Left lung (tissue), 10 donors: ENCODE results near the gene ARHGEF28. TPM values are rescaled to one million over a fixed set of nuclear protein-coding genes. Genes with fewer than 3 reads are reported as not detected.

ENCODE experiments used
- ATAC-seq: fragments of 200-7000 bp; cut with Tn5 transposase; one replicate; pipeline ENCODE4 v1.9.1; 2020; ENCODE audit warnings: moderate library complexity
- DNase-seq, 4 donors: peaks; one replicate each; pipeline ENCODE4 v3.0.0-alpha.2; 2013 to 2020
- H3K27ac ChIP-seq, 2 donors: fragments of 200-600 bp; sonication (generic) in 1 of 2; one replicate each; pipeline versions ENCODE4 v1.5.0 to v1.8.0; 2020 to 2021
- H3K27me3 ChIP-seq, 2 donors: fragments of 200-600 bp; sonication (generic) in 1 of 2; one replicate each; pipeline versions ENCODE4 v1.5.0 to v1.8.0; 2020 to 2021
- H3K36me3 ChIP-seq, 2 donors: fragments of 200-600 bp; sonication (generic) in 1 of 2; one replicate each; pipeline versions ENCODE4 v1.5.0 to v1.8.0; 2020 to 2021
- H3K4me1 ChIP-seq, 2 donors: fragments of 200-600 bp; one replicate each; pipeline ENCODE4 v1.8.0; 2021
- H3K4me3 ChIP-seq, 2 donors: fragments of 200-600 bp; sonication (generic) in 1 of 2; one replicate each; pipeline versions ENCODE4 v1.5.0 to v1.8.0; 2020 to 2021; ENCODE audit warnings: mild to moderate bottlenecking in 1 of 2
- H3K9me3 ChIP-seq, 2 donors: fragments of 200-600 bp; sonication (generic) in 1 of 2; one replicate each; pipeline versions ENCODE4 v1.5.0 to v1.8.0; 2020 to 2021
- intact Hi-C, 2 donors: fragments of 100-400 bp; cut with DNase I; formaldehyde crosslinking; loops; one replicate each; pipeline versions ENCODE4 v1.11.2 to v1.14.2; 2022
- polyA plus RNA-seq, 6 donors: library from polyadenylated mRNA; unstranded; fragments of 120-200 nt; gene quantifications; one replicate each; pipeline ENCODE4 v1.2.1, GENCODE V29; 2013; ENCODE audit not compliant: insufficient read length in 6 of 6
- total RNA-seq, 2 donors: library from RNA; stranded (reverse); fragmentation: NEBNext Ultra II Directional; extraction: Animal tissue kit (Norgen Biotek cat#: 25700); gene quantifications; one replicate each; pipeline ENCODE4 v1.2.1, GENCODE V29; 2021
- TF ChIP-seq, protein P1 (sequence below), 2 donors: fragments of 200-600 bp; sonication (generic) in 1 of 2; IDR thresholded peaks; one replicate each; pipeline versions ENCODE4 v1.5.0 to v1.8.0; 2021; ENCODE audit warnings: antibody characterized with exemption in 2 of 2
- donor health status: DM: no; HTN: yes; CAD: no.
- donor health status: DM: no; HTN: no; CAD: no.

ARHGEF28 gene
- total and polyA plus RNA-seq, 8 donors: 8.4 to 16.4 (median 10.3) TPM

DNA sequence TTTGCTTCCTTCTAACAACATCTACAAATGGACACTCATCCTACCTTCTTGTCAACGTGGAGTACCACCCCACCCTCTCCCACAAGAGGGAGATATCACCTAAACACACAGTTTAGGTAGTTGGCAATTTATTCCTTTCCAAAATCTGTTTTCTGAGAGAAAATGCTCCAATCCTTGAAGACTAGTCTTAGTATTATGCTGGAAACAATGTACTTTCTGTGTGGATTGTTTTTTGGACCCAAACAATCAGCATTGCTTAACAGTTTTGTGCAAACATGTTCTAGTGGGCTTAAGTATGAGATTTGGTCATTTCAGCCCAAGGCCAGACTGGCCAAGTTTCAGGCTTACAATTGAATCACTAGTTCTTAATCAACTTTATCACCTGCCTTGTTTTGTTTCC, 359.1 kb downstream of the ARHGEF28 start:
- intact Hi-C loops: no loop called here
- TF ChIP-seq, protein P1, sequence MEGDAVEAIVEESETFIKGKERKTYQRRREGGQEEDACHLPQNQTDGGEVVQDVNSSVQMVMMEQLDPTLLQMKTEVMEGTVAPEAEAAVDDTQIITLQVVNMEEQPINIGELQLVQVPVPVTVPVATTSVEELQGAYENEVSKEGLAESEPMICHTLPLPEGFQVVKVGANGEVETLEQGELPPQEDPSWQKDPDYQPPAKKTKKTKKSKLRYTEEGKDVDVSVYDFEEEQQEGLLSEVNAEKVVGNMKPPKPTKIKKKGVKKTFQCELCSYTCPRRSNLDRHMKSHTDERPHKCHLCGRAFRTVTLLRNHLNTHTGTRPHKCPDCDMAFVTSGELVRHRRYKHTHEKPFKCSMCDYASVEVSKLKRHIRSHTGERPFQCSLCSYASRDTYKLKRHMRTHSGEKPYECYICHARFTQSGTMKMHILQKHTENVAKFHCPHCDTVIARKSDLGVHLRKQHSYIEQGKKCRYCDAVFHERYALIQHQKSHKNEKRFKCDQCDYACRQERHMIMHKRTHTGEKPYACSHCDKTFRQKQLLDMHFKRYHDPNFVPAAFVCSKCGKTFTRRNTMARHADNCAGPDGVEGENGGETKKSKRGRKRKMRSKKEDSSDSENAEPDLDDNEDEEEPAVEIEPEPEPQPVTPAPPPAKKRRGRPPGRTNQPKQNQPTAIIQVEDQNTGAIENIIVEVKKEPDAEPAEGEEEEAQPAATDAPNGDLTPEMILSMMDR (IDR thresholded peaks at IDR 0.05): no peak
- Histone ChIP-seq H3K27ac (no peak overlapping the region), H3K4me3 (no peak overlapping the region), H3K4me1 (no peaks in the 10 kb centered on the region), H3K27me3 (no peaks in the 10 kb centered on the region), H3K9me3 (no peaks in the 10 kb centered on the region), H3K36me3 (no peaks in the 10 kb centered on the region)
- peak; percentile 80 for ATAC-seq
- DNase-seq: peak in 1 of 4 donors; percentile 29

DNA sequence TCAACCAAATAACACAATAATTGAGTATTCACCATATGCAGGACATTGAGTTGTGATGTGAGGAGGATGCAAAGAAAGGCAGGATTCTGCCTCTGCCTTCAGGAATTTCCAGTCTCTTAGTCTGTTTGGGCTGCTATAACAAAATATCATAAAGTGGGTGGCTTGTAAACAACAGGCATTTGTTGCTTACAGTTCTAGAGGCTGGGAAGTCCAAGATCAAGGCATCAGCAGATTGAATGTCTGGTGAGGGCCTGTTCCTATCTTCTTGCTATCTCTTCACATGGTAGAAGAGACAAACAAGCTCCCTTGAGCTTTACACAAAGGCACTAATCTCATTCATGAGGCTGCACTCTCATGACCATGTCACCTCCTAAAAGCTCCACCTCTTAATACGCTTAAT, 360.7 kb downstream of the ARHGEF28 start:
- H3K27me3 ChIP-seq: no peaks in the 10 kb centered on the region
- H3K36me3 ChIP-seq: no peaks in the 10 kb centered on the region
- no peaks in the 10 kb centered on the region for H3K9me3 ChIP-seq
- no peak overlapping the region for H3K27ac ChIP-seq
- TF ChIP-seq, protein P1 (IDR thresholded peaks at IDR 0.05): no peak
- ATAC-seq: no peak
- intact Hi-C loops: no loop called here
- no peak overlapping the region for H3K4me3 ChIP-seq
- no peaks in the 10 kb centered on the region for H3K4me1 ChIP-seq
- no peak for DNase-seq

DNA sequence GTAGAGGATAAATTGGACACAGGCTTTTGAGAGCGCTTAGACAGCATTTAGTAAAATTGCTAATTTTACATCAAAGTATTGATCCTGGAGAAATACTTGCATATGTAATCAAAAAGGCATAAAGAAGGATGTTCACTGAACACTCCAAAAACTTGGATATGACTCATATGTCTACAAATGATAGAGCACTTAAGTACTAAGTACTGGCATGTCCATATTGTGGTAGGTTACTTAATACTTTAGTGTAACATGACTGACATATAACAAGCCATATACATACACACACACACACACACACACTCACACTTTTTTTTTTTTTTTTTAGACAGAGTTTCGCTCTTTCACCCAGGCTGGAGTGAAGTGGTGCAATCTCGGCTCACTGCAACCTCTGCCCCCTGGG, 361.9 kb downstream of the ARHGEF28 start:
- no peaks in the 10 kb centered on the region for H3K27me3 ChIP-seq
- no peak overlapping the region for H3K27ac ChIP-seq
- TF ChIP-seq, protein P1 (IDR thresholded peaks at IDR 0.05): no peak
- H3K4me3 ChIP-seq: no peak overlapping the region
- DNase-seq (no peak), ATAC-seq (no peak)
- H3K36me3 ChIP-seq: no peaks in the 10 kb centered on the region
- no peaks in the 10 kb centered on the region for H3K4me1 ChIP-seq
- H3K9me3 ChIP-seq: no peaks in the 10 kb centered on the region
- intact Hi-C loops: no loop called here

DNA sequence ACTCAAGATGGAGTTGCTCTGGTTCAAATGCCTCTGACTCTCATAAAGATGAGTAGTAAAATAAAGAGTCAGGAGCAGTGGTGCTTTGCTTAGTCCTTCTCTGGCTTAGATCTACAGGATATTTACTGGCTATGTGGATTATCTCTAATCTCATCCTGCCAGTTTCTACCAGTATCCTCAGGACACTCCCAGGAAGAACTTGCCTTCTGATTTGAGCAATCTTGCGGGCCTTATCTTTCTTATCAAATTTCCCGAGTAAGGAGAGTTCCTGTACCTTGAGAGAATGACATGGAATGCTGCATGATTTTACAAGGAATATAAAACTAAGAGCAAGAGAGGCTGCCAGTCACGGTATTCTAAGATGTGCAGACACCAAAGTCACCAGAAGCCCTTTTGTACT, 364.0 kb downstream of the ARHGEF28 start:
- Histone ChIP-seq H3K4me3 (no peak overlapping the region), H3K27me3 (no peaks in the 10 kb centered on the region), H3K9me3 (no peaks in the 10 kb centered on the region), H3K27ac (no peak overlapping the region), H3K4me1 (no peaks in the 10 kb centered on the region), H3K36me3 (no peaks in the 10 kb centered on the region)
- DNase-seq: no peak
- TF ChIP-seq, protein P1 (IDR thresholded peaks at IDR 0.05): no peak
- intact Hi-C loops: no loop called here
- ATAC-seq: no peak

Other genes with a start within 250 kb of the ARHGEF28 start
- gene FOXD1, start 177.4 kb upstream of the ARHGEF28 start, total RNA-seq: under 1 TPM; 0.10 to 0.29 TPM
- gene FOXD1, start 177.4 kb upstream of the ARHGEF28 start, polyA plus RNA-seq: under 1 TPM in 2 of 6 donors, not detected in 4; 0.09 to 0.10 TPM
- 100 to 1,000 TPM; 353 to 421 TPM for gene BTF3, start 127.8 kb upstream of the ARHGEF28 start, total RNA-seq
- 1,000 to 10,000 TPM in 1 of 6 donors, 100 to 1,000 TPM in 5; 909 to 1,033 (median 954) TPM for gene BTF3, start 127.8 kb upstream of the ARHGEF28 start, polyA plus RNA-seq
- gene ANKRA2, start 60.6 kb upstream of the ARHGEF28 start, total RNA-seq: 10 to 100 TPM; 11.9 to 13.8 TPM
- 10 to 100 TPM; 55.7 to 94.1 (median 68.9) TPM for gene ANKRA2, start 60.6 kb upstream of the ARHGEF28 start, polyA plus RNA-seq
- 10 to 100 TPM; 10.9 to 15.8 TPM for gene UTP15, start 60.5 kb upstream of the ARHGEF28 start, total RNA-seq
- 10 to 100 TPM; 14.6 to 22.6 (median 17.9) TPM for gene UTP15, start 60.5 kb upstream of the ARHGEF28 start, polyA plus RNA-seq